Stimulated activated naive B cell treated with anti-CD40 and anti-IgM and Interleukin-4, amounts not matched to agents 10 μg/mL and 1 μg/mL and 100 μg/mL, for 72 hours (primary cell): ENCODE data around the gene PLPP7.

Experiments used
- ATAC-seq, 2 donors: fragments of 150-1000 bp; cut with Tn5 transposase; replicated peaks; 2 replicates each; pipeline ENCODE4 v1.10.0; 2021; ENCODE audit warnings: moderate library complexity in 1 of 2
- DNase-seq: peaks from one replicate; pipeline ENCODE4 v3.0.0; 2021
- H3K27ac Mint-ChIP-seq: one replicate; pipeline ENCODE4 v1.8.0; 2022; ENCODE audit warnings: mild to moderate bottlenecking, mixed read lengths
- H3K27me3 Mint-ChIP-seq, 2 donors: one replicate each; pipeline ENCODE4 v1.8.0; 2022; ENCODE audit warnings: mixed read lengths in 2 of 2
- H3K36me3 Mint-ChIP-seq, 2 donors: one replicate each; pipeline ENCODE4 v1.8.0; 2022; ENCODE audit warnings: mixed read lengths in 2 of 2, mild to moderate bottlenecking in 1 of 2
- H3K4me1 Mint-ChIP-seq, 2 donors: one replicate each; pipeline ENCODE4 v1.8.0; 2022; ENCODE audit warnings: mixed read lengths in 2 of 2, mild to moderate bottlenecking in 1 of 2
- H3K4me3 Mint-ChIP-seq, 2 donors: one replicate each; pipeline ENCODE4 v1.8.0; 2022; ENCODE audit warnings: mild to moderate bottlenecking in 2 of 2, mixed read lengths in 2 of 2, moderate library complexity in 1 of 2
- H3K9me3 Mint-ChIP-seq, 2 donors: one replicate each; pipeline ENCODE4 v1.8.0; 2022; ENCODE audit warnings: mixed read lengths in 2 of 2, mild to moderate bottlenecking in 1 of 2

Gene PLPP7

GRCh38 chr9:131298341-131298740 is 8.8 kb downstream of the PLPP7 start:
- DNase-seq (no peak), ATAC-seq (no peak)
- H3K9me3 Mint-ChIP-seq, result no peaks in the 10 kb centered on the region
- no peak overlapping the region for H3K4me3 Mint-ChIP-seq
- peaks cover 2 to 11% of the 10 kb centered on the region in 2 donors for H3K4me1 Mint-ChIP-seq
- no peak overlapping the region for H3K27ac Mint-ChIP-seq
- H3K36me3 Mint-ChIP-seq, result no peaks in the 10 kb centered on the region
- H3K27me3 Mint-ChIP-seq, result no peaks in the 10 kb centered on the region

GRCh38 chr9:131298816-131299215 is 9.3 kb downstream of the PLPP7 start:
- Mint-ChIP-seq H3K4me1 (peaks cover 2 to 14% of the 10 kb centered on the region in 2 donors), H3K4me3 (no peak overlapping the region), H3K36me3 (no peaks in the 10 kb centered on the region), H3K27ac (no peak overlapping the region), H3K9me3 (no peaks in the 10 kb centered on the region), H3K27me3 (no peaks in the 10 kb centered on the region)
- DNase-seq (no peak), ATAC-seq (no peak)

- no peak for ATAC-seq
- H3K36me3 Mint-ChIP-seq, result no peaks in the 10 kb centered on the region
- peaks cover 0 to under 1% of the 10 kb centered on the region in 2 donors for H3K27me3 Mint-ChIP-seq
- no peak for DNase-seq
- peaks cover 0 to 16% of the 10 kb centered on the region in 2 donors for H3K4me1 Mint-ChIP-seq
- H3K9me3 Mint-ChIP-seq, result no peaks in the 10 kb centered on the region
- no peak overlapping the region for H3K27ac Mint-ChIP-seq
- no peak overlapping the region for H3K4me3 Mint-ChIP-seq
These were observed 9.9 kb downstream of the PLPP7 start for GRCh38 chr9:131299346-131299960.

- no peak overlapping the region for H3K4me3 Mint-ChIP-seq
- no peaks in the 10 kb centered on the region for H3K36me3 Mint-ChIP-seq
- H3K27ac Mint-ChIP-seq, result no peak overlapping the region
- ATAC-seq (no peak), DNase-seq (no peak)
- H3K9me3 Mint-ChIP-seq, result no peaks in the 10 kb centered on the region
- H3K4me1 Mint-ChIP-seq, result peaks cover 0 to 16% of the 10 kb centered on the region in 2 donors
- H3K27me3 Mint-ChIP-seq, result peaks cover 0 to 5% of the 10 kb centered on the region in 2 donors
These were observed 10.4 kb downstream of the PLPP7 start for GRCh38 chr9:131299961-131300347.

GRCh38 chr9:131300444-131300843 is 10.9 kb downstream of the PLPP7 start:
- H3K27ac Mint-ChIP-seq, result no peak overlapping the region
- no peaks in the 10 kb centered on the region for H3K36me3 Mint-ChIP-seq
- ATAC-seq (no peak), DNase-seq (no peak)
- no peaks in the 10 kb centered on the region for H3K9me3 Mint-ChIP-seq
- peaks cover 0 to 6% of the 10 kb centered on the region in 2 donors for H3K27me3 Mint-ChIP-seq
- no peak overlapping the region for H3K4me3 Mint-ChIP-seq
- H3K4me1 Mint-ChIP-seq, result peaks cover 0 to 16% of the 10 kb centered on the region in 2 donors

GRCh38 chr9:131302244-131303075 is 12.9 kb downstream of the PLPP7 start:
- H3K36me3 Mint-ChIP-seq, result no peaks in the 10 kb centered on the region
- H3K27me3 Mint-ChIP-seq, result peaks cover 0 to 13% of the 10 kb centered on the region in 2 donors
- peaks cover 0 to 16% of the 10 kb centered on the region in 2 donors for H3K4me1 Mint-ChIP-seq
- no peaks in the 10 kb centered on the region for H3K9me3 Mint-ChIP-seq
- DNase-seq (no peak), ATAC-seq (no peak)
- no peak overlapping the region for H3K4me3 Mint-ChIP-seq
- H3K27ac Mint-ChIP-seq, result no peak overlapping the region

- Mint-ChIP-seq H3K4me3 (no peak overlapping the region), H3K4me1 (peaks cover 0 to 16% of the 10 kb centered on the region in 2 donors), H3K27ac (no peak overlapping the region), H3K27me3 (peaks cover 0 to 13% of the 10 kb centered on the region in 2 donors), H3K9me3 (no peaks in the 10 kb centered on the region), H3K36me3 (no peaks in the 10 kb centered on the region)
- ATAC-seq, result no peak
- no peak for DNase-seq
These were observed 14.1 kb downstream of the PLPP7 start for GRCh38 chr9:131303381-131304321.

GRCh38 chr9:131304676-131305355 is 15.3 kb downstream of the PLPP7 start:
- ATAC-seq (no peak), DNase-seq (no peak)
- Mint-ChIP-seq H3K4me1 (peaks cover 0 to 16% of the 10 kb centered on the region in 2 donors), H3K36me3 (no peaks in the 10 kb centered on the region), H3K9me3 (no peaks in the 10 kb centered on the region), H3K27ac (no peak overlapping the region), H3K4me3 (no peak overlapping the region), H3K27me3 (peaks cover 0 to 13% of the 10 kb centered on the region in 2 donors)

GRCh38 chr9:131306397-131307004 is 17.0 kb downstream of the PLPP7 start:
- H3K27ac Mint-ChIP-seq, result no peak overlapping the region
- H3K4me3 Mint-ChIP-seq, result no peak overlapping the region
- no peak for DNase-seq
- H3K36me3 Mint-ChIP-seq, result no peaks in the 10 kb centered on the region
- no peaks in the 10 kb centered on the region for H3K9me3 Mint-ChIP-seq
- peaks cover 8 to 26% of the 10 kb centered on the region in 2 donors for H3K4me1 Mint-ChIP-seq
- peaks cover 0 to 13% of the 10 kb centered on the region in 2 donors for H3K27me3 Mint-ChIP-seq
- ATAC-seq, result no peak

- no peak overlapping the region for H3K4me3 Mint-ChIP-seq
- H3K27me3 Mint-ChIP-seq, result peaks cover 0 to 13% of the 10 kb centered on the region in 2 donors
- peaks cover 8 to 14% of the 10 kb centered on the region in 2 donors for H3K4me1 Mint-ChIP-seq
- ATAC-seq (no peak), DNase-seq (no peak)
- no peaks in the 10 kb centered on the region for H3K36me3 Mint-ChIP-seq
- no peak overlapping the region for H3K27ac Mint-ChIP-seq
- no peaks in the 10 kb centered on the region for H3K9me3 Mint-ChIP-seq
These were observed 18.5 kb downstream of the PLPP7 start for GRCh38 chr9:131307974-131308373.

GRCh38 chr9:131308452-131308851 is 18.9 kb downstream of the PLPP7 start:
- no peak for ATAC-seq
- Mint-ChIP-seq H3K4me3 (no peak overlapping the region), H3K27me3 (peaks cover 0 to 13% of the 10 kb centered on the region in 2 donors), H3K4me1 (peaks cover 8 to 14% of the 10 kb centered on the region in 2 donors), H3K27ac (no peak overlapping the region), H3K9me3 (no peaks in the 10 kb centered on the region), H3K36me3 (no peaks in the 10 kb centered on the region)
- no peak for DNase-seq

GRCh38 chr9:131308906-131309529 is 19.5 kb downstream of the PLPP7 start:
- no peak overlapping the region for H3K4me3 Mint-ChIP-seq
- no peaks in the 10 kb centered on the region for H3K36me3 Mint-ChIP-seq
- no peak for ATAC-seq
- no peak for DNase-seq
- no peaks in the 10 kb centered on the region for H3K9me3 Mint-ChIP-seq
- H3K27ac Mint-ChIP-seq, result no peak overlapping the region
- H3K27me3 Mint-ChIP-seq, result peaks cover 0 to 13% of the 10 kb centered on the region in 2 donors
- peaks cover 8 to 10% of the 10 kb centered on the region in 2 donors for H3K4me1 Mint-ChIP-seq
